ENCODE measurements around the gene LZTFL1. TPM values are rescaled to one million over a fixed set of nuclear protein-coding genes. Genes with fewer than 3 reads are reported as not detected.

Gene LZTFL1
- total RNA-seq, 2 experiments from 2014 or later = 4.7 TPM

DNA sequence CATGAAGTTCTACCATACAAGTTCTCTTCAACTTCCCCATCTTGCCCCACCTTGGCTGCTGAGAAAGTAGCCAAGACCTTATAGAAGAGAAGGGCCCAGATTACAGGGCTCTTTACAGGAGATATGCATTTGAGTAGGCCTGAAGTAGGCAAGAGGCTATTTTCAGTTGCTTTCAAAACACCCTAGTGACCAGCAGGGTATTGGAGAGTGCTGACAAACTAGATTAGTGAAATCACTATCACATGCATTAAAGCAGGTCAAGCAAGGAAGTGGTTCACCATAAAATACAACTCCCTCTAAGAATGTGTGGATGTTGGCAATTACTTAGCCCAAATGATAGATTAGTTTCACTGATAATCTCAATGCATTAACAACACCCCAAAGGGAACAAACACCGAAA, 2.7 kb upstream of the LZTFL1 start:
- Mint-ChIP-seq H3K4me3 (no peak overlapping the region), H3K27me3 (peaks cover 2% of the 10 kb centered on the region), H3K36me3 (ENCODE audit: low read depth) (no peaks in the 10 kb centered on the region), H3K4me1 (ENCODE audit: low read depth) (peaks cover 15% of the 10 kb centered on the region), H3K27ac (no peak overlapping the region), H3K9me3 (no peaks in the 10 kb centered on the region)
- DNase-seq (no peak), ATAC-seq (no peak)
- TF ChIP-seq CTCF (IDR thresholded peaks at IDR 0.05) = no peak
- ChIA-PET POLR2A (no interaction called here), CTCF (interaction anchor here (1.6 kb wide), 1 partner anchor 85 kb away, joined by 4 read pairs; no protein-coding TSS in a partner anchor)
- intact Hi-C loops (cut with micrococcal nuclease) = loop anchor here (5.0 kb wide), 1 partner anchor 82 kb away; no protein-coding TSS in a partner anchor

DNA sequence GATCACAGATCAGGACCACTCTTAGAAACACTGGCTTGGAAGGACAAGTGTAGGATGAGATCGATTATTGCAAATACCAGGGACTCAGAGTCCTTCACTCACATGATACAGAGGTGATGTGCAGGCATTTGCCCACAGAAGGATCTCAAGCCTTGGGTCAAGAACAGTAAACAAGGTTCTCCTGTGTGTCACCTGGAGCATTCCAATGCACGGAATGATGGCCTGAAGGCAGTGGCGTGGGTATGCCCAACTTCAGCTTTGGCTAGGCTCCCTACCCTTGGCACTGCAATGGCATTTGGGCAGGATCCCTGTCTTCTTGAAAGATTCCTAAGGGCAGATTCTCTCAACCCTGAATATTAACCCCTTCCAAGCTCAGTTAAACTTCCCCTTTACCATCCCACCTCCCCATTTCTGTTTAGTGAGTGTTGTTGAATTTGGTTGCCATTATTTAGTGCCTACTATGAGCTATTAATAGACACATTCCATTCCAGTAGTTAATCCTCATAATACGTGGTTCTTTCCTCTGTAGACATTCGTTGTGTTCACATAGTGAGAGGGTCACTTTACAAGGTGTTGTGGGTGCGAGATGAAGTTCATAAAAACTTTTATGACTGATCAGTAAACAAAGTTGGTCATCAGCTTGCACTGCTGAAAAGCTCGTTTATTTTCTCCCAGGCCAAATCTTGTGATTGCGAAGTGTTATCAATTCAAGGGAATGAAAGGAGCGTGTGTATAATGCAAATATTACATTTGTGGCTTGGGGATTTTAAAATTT, 1.1 kb upstream of the LZTFL1 start:
- DNase-seq = no peak
- no peak overlapping the region for H3K27ac Mint-ChIP-seq
- H3K9me3 Mint-ChIP-seq = no peaks in the 10 kb centered on the region
- H3K27me3 Mint-ChIP-seq = no peaks in the 10 kb centered on the region
- ATAC-seq = no peak
- CTCF ChIA-PET = interaction anchor here (0.9 to 2.0 kb wide), 6 partner anchors 8 to 236 kb away, joined by 3 to 11 read pairs (median 4); no protein-coding TSS in a partner anchor
- peaks cover 15% of the 10 kb centered on the region for H3K4me1 Mint-ChIP-seq (ENCODE audit: low read depth)
- POLR2A ChIA-PET = interaction anchor here (0.6 to 0.7 kb wide), 2 partner anchors 10 to 175 kb away, joined by 3 read pairs; no protein-coding TSS in a partner anchor
- peak overlapping the region; percentile 90 for H3K4me3 Mint-ChIP-seq
- no peak for TF ChIP-seq CTCF (IDR thresholded peaks at IDR 0.05)
- H3K36me3 Mint-ChIP-seq (ENCODE audit: low read depth) = no peaks in the 10 kb centered on the region
- intact Hi-C loops (cut with micrococcal nuclease) = loop anchor here (5.0 kb wide), 1 partner anchor 81 kb away; no protein-coding TSS in a partner anchor

DNA sequence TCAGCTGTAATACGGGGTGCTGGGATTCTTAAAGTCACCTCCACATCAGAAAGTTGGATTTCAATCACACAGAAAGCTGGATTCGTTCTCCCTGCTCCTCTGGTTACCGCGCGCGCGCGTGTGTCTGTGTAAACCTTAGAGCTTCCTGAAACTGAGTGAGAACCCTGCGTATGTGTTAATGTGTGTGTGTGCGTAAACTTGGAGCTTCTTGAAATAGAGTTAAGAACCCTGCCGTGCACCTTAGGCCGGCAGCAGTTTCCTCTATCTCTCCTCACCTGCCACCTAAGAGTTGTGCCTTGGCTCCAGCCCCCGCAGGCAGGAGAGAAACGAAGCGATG, 531 bp downstream of the LZTFL1 start:
- no peak for TF ChIP-seq CTCF (IDR thresholded peaks at IDR 0.05)
- Mint-ChIP-seq H3K4me3 (peak overlapping the region; percentile 90), H3K27ac (peak overlapping the region; percentile 83), H3K27me3 (no peaks in the 10 kb centered on the region), H3K9me3 (no peaks in the 10 kb centered on the region), H3K36me3 (ENCODE audit: low read depth) (no peaks in the 10 kb centered on the region), H3K4me1 (ENCODE audit: low read depth) (peaks cover 15% of the 10 kb centered on the region)
- peak; percentile 48 for ATAC-seq
- DNase-seq = no peak
- CTCF ChIA-PET = interaction anchor here (0.8 to 2.0 kb wide), 9 partner anchors 15 to 237 kb away, joined by 3 to 11 read pairs (median 3); no protein-coding TSS in a partner anchor
- POLR2A ChIA-PET = interaction anchor here (0.9 to 1.1 kb wide), 4 partner anchors 9 to 70 kb away, joined by 3 read pairs; no protein-coding TSS in a partner anchor
- intact Hi-C loops (cut with micrococcal nuclease) = loop anchor here (5.0 kb wide), 1 partner anchor 79 kb away; no protein-coding TSS in a partner anchor

GRCh38 chr3:45838466-45838865, 3.5 kb downstream of the LZTFL1 start:
- Mint-ChIP-seq H3K4me3 (no peak overlapping the region), H3K9me3 (no peaks in the 10 kb centered on the region), H3K4me1 (ENCODE audit: low read depth) (peaks cover 15% of the 10 kb centered on the region), H3K36me3 (ENCODE audit: low read depth) (peaks cover 4% of the 10 kb centered on the region), H3K27ac (no peak overlapping the region), H3K27me3 (no peaks in the 10 kb centered on the region)
- ChIA-PET POLR2A (no interaction called here), CTCF (no interaction called here)
- no peak for TF ChIP-seq CTCF (IDR thresholded peaks at IDR 0.05)
- intact Hi-C loops (cut with micrococcal nuclease) = no loop called here
- no peak for ATAC-seq
- DNase-seq = no peak

DNA sequence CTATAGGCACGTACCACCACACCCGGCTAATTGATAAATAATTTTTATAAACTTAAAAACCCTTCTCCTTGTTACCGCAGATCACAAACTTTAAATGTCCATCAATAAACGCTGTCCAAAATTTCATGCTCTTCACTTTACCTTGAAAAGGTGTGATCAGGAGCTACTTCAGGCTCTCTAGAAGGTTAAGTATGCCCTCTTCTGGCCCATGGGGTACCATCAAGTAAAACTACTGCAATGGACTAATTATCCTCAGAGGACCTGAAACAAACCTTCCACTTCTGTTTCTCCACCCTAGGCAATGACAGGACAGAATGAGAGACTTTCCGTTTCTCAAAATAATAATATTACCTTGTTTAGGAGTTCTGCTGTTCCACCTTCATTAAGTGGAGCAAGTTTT, 9.2 kb downstream of the LZTFL1 start:
- POLR2A ChIA-PET = interaction anchor here (0.9 kb wide), 1 partner anchor 11 kb away, joined by 3 read pairs; no protein-coding TSS in a partner anchor
- no peak for TF ChIP-seq CTCF (IDR thresholded peaks at IDR 0.05)
- peak; percentile 27 for ATAC-seq
- Mint-ChIP-seq H3K9me3 (no peaks in the 10 kb centered on the region), H3K27ac (no peak overlapping the region), H3K4me3 (no peak overlapping the region), H3K4me1 (ENCODE audit: low read depth) (no peaks in the 10 kb centered on the region), H3K36me3 (ENCODE audit: low read depth) (peaks cover 9% of the 10 kb centered on the region), H3K27me3 (no peaks in the 10 kb centered on the region)
- CTCF ChIA-PET = interaction anchor here (0.6 to 3.4 kb wide), 8 partner anchors 11 to 247 kb away, joined by 3 to 23 read pairs (median 3); no protein-coding TSS in a partner anchor
- intact Hi-C loops (cut with micrococcal nuclease) = no loop called here
- DNase-seq = peak; percentile 18

Data from activated CD8-positive, alpha-beta T cell treated with anti-CD3 and anti-CD28 coated beads for 36 hours (primary cell).